Uterus (tissue), 2 donors: ENCODE results near the gene MST1.

Experiments
- CTCF ChIP-seq, 4 experiments: fragments of 200-600 bp in 2 of 4; fragments of 450-650 bp in 2 of 4; sonication (generic) in 2 of 4; IDR thresholded peaks; one replicate each; pipeline ENCODE4 v1.5.1; 2016 to 2019; ENCODE audit warnings: antibody characterized with exemption in 4 of 4, mild to moderate bottlenecking in 2 of 4, moderate library complexity in 1 of 4
- POLR2A ChIP-seq, 2 donors: fragments of 450-650 bp; IDR thresholded peaks; one replicate each; pipeline ENCODE4 v1.6.1; 2016; ENCODE audit warnings: antibody characterized with exemption in 2 of 2, mild to moderate bottlenecking in 1 of 2, moderate library complexity in 1 of 2

GRCh38 chr3:49636883-49637609, 52.2 kb downstream of the MST1 start:
- no peak for TF ChIP-seq CTCF (IDR thresholded peaks at IDR 0.05)
- TF ChIP-seq POLR2A (IDR thresholded peaks at IDR 0.05) = no peak
